LNCAP (cell line): ENCODE data around the gene DOCK10.

Experiments used
- TF ChIP-seq, protein P1 (sequence below): fragments of 450-650 bp; IDR thresholded peaks from 2 replicates; pipeline ENCODE4 v1.5.1; 2017; ENCODE audit warnings: mild to moderate bottlenecking

DOCK10 gene

DNA sequence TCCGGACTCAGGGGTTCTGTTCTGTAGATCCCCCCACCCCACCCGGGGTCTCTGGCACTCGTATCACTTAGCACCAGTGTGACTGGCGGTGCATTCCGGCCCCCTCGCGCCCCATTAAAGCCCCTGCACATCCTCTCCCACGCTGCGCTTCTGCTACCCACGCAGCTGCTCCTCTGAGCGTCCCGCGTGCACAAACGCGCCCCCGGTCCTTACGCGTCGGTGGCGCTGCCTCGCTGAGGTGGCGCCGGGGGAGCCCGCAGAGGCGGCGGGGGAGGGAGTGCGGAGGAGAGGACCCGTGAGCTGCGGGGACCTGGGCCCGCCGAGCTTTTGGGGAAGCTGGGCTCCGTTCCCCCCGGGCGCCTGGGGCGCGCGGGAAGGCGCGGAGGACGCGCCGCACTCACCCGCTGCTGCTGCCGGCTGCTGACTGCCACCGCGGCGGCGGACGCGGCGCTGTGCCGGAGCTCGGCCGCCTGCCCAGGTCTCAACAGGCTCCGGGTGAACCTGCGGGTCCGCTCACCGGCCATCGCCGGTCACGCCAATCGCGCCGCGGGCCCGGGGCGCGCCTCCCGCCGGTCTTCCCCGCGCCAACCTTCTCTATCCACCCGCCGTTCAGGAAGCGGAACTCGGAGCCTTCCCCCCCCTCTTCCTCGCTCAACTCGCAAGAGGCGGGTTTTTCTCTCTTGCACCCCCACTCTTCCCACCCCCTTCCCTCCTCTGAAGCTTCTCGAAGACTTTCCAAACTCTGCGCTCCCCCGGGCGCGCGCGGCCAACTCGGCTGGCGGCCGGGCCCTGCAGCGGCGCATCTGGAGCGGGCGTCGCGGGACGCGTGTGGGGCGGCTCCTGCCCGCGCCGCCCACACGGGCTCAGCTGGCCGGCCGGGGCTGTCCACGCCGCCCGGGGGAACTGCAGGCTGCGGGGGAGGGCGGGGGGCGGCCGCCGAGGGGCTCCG is at the start of gene DOCK10:
TSS of gene DOCK10 (minus strand) at position 618 of the 949 bp plus-strand sequence. CDS start at position 524, 94 bp downstream.
- TF ChIP-seq, protein P1, sequence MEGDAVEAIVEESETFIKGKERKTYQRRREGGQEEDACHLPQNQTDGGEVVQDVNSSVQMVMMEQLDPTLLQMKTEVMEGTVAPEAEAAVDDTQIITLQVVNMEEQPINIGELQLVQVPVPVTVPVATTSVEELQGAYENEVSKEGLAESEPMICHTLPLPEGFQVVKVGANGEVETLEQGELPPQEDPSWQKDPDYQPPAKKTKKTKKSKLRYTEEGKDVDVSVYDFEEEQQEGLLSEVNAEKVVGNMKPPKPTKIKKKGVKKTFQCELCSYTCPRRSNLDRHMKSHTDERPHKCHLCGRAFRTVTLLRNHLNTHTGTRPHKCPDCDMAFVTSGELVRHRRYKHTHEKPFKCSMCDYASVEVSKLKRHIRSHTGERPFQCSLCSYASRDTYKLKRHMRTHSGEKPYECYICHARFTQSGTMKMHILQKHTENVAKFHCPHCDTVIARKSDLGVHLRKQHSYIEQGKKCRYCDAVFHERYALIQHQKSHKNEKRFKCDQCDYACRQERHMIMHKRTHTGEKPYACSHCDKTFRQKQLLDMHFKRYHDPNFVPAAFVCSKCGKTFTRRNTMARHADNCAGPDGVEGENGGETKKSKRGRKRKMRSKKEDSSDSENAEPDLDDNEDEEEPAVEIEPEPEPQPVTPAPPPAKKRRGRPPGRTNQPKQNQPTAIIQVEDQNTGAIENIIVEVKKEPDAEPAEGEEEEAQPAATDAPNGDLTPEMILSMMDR: no peak

DNA sequence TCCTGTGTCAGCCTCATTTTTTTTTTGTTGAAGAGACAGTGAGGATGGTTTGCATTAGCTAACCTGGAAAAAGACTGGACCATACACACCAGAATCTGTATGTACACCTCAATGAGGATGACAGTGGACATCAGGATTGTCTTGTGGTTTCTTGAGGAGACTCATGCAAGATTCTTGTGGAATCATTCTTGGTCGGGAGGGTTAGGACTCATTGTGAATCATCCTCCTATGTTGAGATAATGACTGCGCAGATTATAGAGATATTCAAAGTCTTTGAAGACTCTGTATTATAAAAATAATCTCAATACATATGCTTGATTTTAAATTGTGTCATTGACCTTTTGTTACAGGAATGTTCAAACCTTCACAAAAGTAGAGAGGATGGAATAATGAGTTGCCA is 49.1 kb upstream of the DOCK10 start:
- TF ChIP-seq, protein P1: no peak

DNA sequence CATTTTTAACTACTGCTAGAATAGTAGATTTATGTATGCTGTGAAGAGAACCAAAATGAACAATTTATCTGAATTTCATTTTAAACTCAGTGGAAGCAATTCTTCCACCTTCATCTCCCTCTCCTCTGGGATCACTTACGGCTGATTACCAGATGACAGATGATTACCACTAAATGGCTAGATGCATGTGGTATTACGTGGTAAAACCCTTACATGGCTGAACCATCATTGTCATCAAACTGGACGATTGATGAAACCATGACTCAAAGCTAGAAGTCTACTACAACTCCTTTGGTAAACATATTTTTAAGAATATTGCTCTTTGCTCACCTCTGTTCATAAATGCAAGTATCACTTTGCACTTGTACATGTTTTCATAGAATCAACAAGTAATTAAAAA is 48.5 kb upstream of the DOCK10 start:
- TF ChIP-seq, protein P1: no peak

DNA sequence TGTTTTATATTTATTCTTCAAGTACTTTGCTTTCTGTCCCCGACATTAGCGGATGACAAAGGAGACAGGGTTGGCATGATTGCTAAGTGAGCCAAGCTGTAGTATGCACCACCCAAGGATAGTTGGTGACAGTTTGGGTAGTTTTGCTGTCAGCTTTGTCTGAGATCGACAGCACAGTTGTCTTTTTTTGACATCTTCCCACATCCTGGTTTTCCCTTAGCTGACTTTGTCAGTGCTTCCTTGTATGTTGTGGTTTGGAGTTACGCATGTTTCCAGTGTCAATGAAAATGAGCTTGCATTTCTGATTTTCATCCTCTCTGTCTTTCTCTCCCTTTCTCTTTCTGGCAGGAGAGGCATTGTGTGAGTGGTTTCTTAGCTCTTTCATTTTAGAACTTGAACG is 44.6 kb upstream of the DOCK10 start:
- TF ChIP-seq, protein P1: no peak

DNA sequence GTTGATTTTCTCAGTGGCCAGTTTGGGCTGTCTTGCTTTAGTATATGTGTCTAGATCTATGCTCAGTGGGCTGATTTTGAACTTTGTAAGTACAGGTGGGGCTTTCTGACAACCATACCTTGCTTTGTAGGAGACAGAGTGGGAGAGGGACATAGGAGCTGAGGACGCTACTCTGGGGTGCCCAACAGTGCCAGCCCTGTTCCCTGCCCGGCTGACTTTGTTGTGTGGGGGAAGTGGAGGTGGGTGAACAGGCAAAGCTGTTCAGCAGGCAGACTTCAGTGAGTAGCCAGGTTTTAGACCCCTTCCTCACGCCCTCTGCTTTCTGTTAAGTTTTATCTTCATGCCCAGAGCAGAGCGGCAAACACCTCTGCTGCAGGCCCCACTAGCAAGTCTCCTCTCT is 44.2 kb upstream of the DOCK10 start:
- TF ChIP-seq, protein P1: no peak

DNA sequence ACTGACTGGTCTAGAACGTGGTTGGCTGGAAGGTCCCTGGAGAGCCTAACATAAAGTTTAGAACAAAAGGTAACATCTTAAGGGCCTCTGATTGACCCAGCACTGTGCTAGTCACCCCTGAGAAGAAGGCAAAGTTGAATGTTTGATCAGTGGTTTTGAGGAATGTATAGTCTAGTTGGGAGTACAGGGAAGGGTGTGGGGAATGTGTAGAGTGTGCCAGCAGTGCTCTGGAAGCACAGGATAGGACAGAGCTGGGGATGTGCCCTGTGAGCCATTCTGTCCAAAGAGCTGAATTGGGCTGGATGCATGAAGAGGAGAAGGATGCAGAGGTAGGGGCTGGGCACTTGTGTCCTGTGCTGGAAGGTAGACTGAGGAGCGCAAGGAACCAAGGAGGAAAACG is 41.0 kb upstream of the DOCK10 start:
- TF ChIP-seq, protein P1: no peak

DNA sequence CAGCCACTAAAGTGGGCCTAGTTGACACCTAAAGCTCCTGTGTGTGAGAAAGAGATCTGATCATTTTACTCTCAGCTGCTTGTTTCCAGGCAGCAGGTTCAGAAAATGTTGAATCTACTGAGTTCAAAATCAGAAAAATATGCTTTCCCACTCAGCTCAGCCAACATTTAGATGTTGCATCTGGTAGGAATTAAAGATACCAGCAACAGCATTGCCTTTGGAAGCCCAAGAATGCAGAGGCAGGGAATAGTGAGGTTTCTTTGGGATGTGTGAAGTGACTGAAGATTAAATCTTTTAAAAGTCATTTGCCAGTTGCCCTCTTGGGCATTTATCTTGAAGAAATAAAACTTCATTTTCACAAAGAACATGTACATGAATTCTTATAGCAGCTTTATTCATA is 33.9 kb upstream of the DOCK10 start:
- TF ChIP-seq, protein P1: no peak
